ENCODE measurements around the gene SLAIN1. TPM values are rescaled to one million over a fixed set of nuclear protein-coding genes. Genes with fewer than 3 reads are reported as not detected.

SLAIN1 gene
- total RNA-seq, 3 donors from 2014 or later = 3.0 to 16.7 (median 15.1) TPM

DNA sequence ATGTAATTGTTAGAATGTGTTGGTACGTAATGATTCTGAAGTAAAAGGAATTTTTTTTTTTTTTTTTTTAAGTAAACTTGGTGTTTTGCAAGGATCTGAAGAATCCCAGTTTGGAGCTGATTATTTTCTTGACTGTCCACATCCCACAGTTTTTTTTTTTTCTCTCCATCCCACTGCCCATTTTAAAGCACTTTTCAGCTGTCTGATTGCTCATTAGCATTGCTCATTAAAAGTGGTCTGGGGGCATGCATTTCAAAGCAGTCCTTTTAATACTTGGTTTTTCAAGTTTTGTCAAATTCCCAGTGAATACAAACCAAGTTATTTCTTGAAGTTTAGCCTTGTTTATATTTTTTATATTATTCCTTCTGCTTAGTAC lies 44.1 kb downstream of the SLAIN1 start:
- Histone ChIP-seq H3K36me3 (no peaks in the 10 kb centered on the region), H3K4me1 (no peaks in the 10 kb centered on the region), H3K27me3 (no peaks in the 10 kb centered on the region), H3K27ac (no peak overlapping the region), H3K9me3 (no peaks in the 10 kb centered on the region), H3K4me3 (no peak overlapping the region)
- no peak for DNase-seq (ENCODE audit: low spot score in 2 of 2)
- intact Hi-C loops (cut with DNase I; ENCODE audit: low total_unique reads) = no loop called here
- TF ChIP-seq, protein P1, sequence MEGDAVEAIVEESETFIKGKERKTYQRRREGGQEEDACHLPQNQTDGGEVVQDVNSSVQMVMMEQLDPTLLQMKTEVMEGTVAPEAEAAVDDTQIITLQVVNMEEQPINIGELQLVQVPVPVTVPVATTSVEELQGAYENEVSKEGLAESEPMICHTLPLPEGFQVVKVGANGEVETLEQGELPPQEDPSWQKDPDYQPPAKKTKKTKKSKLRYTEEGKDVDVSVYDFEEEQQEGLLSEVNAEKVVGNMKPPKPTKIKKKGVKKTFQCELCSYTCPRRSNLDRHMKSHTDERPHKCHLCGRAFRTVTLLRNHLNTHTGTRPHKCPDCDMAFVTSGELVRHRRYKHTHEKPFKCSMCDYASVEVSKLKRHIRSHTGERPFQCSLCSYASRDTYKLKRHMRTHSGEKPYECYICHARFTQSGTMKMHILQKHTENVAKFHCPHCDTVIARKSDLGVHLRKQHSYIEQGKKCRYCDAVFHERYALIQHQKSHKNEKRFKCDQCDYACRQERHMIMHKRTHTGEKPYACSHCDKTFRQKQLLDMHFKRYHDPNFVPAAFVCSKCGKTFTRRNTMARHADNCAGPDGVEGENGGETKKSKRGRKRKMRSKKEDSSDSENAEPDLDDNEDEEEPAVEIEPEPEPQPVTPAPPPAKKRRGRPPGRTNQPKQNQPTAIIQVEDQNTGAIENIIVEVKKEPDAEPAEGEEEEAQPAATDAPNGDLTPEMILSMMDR (IDR thresholded peaks at IDR 0.05) = no peak
- no peak for TF ChIP-seq POLR2A (IDR thresholded peaks at IDR 0.05)
- no peak for TF ChIP-seq POLR2AphosphoS5 (IDR thresholded peaks at IDR 0.05)

DNA sequence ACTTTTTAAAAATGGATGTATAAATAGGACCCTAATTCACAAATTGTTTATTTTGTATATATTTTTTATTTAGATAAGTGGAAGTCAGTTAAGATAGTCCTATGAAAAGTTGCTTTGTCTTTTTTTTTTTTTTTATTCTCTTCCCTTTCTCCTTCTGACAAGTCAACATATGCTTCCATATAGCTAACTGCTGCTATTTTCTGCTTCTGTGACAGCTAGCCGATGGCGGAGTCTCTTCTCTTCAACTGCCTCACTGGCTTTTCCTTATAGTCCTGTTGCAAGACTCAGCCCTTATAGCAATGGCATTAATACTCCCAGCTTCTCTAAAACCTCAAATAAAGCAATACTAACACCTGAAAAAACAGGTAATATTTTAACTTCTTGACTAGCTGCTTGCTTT lies 45.3 kb downstream of the SLAIN1 start:
- intact Hi-C loops (cut with DNase I; ENCODE audit: low total_unique reads) = no loop called here
- Histone ChIP-seq H3K27me3 (no peaks in the 10 kb centered on the region), H3K9me3 (no peaks in the 10 kb centered on the region), H3K36me3 (no peaks in the 10 kb centered on the region), H3K4me1 (no peaks in the 10 kb centered on the region), H3K27ac (no peak overlapping the region), H3K4me3 (no peak overlapping the region)
- no peak for TF ChIP-seq POLR2AphosphoS5 (IDR thresholded peaks at IDR 0.05)
- TF ChIP-seq, protein P1 (IDR thresholded peaks at IDR 0.05) = no peak
- no peak for TF ChIP-seq POLR2A (IDR thresholded peaks at IDR 0.05)
- no peak for DNase-seq (ENCODE audit: low spot score in 2 of 2)

DNA sequence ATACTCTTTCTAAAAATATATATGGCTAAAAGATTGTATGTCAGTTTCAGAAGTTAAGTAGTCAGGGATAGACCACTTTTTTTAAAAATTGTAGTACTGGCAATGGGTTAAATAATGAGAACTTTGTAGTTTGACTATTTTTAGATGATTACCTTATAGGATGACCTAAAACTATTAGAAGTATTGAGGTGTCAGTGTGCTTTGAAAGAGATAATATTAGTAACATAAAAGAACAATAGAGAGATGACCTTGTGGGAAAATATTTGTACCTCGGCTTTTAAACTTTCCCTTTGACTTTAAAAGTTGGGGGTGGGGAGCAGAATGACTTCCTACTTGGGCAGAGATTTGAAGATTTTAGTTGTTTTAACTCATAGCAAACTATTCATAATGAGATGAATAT lies 48.3 kb downstream of the SLAIN1 start:
- H3K4me1 ChIP-seq = no peaks in the 10 kb centered on the region
- no peaks in the 10 kb centered on the region for H3K27me3 ChIP-seq
- H3K4me3 ChIP-seq = no peak overlapping the region
- DNase-seq (ENCODE audit: low spot score in 2 of 2) = no peak
- H3K36me3 ChIP-seq = no peaks in the 10 kb centered on the region
- intact Hi-C loops (cut with DNase I; ENCODE audit: low total_unique reads) = no loop called here
- TF ChIP-seq, protein P1 (IDR thresholded peaks at IDR 0.05) = no peak
- no peak for TF ChIP-seq POLR2AphosphoS5 (IDR thresholded peaks at IDR 0.05)
- TF ChIP-seq POLR2A (IDR thresholded peaks at IDR 0.05) = no peak
- no peaks in the 10 kb centered on the region for H3K9me3 ChIP-seq
- H3K27ac ChIP-seq = no peak overlapping the region

DNA sequence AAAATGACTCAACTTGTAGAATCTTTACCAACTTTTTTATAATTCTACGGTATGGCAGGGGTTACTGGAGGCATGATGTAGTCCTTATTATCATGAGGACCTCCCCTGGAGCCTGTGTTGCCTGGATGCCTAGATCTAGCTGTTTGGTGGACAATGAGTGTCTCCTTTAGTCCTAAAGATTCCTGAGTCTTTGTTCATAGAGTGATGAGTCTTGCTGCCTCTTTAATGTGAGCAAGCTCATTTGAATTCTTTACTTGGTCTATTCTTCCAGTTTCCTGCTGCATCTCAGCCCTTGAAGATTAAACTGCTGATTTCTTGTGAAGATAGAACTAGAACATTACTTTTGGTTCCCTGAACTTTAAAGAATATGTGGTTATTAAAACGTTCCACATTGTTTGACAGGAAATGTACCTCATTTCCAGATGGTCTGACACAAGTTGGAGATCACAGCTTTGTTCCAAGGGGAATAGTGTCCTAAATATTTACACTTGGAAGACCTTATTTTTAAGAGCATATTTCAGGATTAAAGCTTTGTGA lies 51.9 kb downstream of the SLAIN1 start:
- TF ChIP-seq POLR2A (IDR thresholded peaks at IDR 0.05) (no peak), POLR2AphosphoS5 (IDR thresholded peaks at IDR 0.05) (no peak)
- TF ChIP-seq, protein P1 (IDR thresholded peaks at IDR 0.05) = no peak
- DNase-seq (ENCODE audit: low spot score in 2 of 2) = no peak

DNA sequence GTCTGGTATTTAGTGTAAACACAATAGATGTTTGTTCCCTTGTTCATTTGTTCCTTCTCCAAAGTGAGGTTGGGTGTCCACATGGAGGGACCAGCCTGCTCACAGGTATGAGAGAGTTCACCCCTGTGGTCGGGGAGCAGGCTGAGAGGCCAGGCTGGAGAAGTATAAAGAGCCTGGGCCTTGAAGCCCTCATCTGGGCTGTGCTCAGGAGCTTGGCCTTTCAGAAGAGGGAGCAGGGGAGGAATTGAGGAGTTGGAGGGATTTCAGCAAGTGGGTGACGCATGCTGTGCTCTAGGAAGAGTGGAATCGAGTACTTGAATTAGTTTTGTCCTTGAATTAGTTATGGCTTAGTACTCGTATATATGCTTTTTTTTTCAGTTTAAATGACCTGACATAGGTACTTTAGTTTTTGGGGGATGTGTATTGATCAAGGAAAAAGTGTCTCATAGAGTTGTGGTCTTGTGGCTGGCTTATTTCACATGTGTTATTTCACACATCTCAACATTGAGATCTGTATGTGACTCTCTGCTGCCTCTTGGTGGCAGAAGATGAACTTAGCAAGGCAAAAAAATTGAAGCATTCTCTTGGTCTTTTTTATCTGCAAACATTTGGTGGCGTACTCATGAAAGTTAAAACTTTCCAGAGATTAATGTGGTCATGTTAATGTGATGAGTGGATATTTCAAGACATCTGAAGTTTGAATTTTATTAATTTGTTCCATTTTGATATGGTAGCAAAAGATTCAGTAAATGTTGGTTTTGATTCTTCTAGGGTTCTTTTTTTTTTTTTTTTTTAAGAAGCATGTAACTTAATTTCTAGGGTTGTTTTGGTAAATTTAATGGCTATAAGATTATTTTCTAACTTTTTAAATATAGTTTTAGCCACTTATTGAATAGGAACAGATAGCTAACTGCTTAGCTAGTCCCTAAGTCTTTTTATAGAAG lies 54.3 kb downstream of the SLAIN1 start:
- TF ChIP-seq, protein P1 (IDR thresholded peaks at IDR 0.05) = peak in 2 of 3 donors; percentile 59 to 62
- no peak for TF ChIP-seq POLR2A (IDR thresholded peaks at IDR 0.05)
- Histone ChIP-seq H3K27ac (no peak overlapping the region), H3K9me3 (no peaks in the 10 kb centered on the region), H3K4me1 (no peaks in the 10 kb centered on the region), H3K27me3 (no peaks in the 10 kb centered on the region), H3K4me3 (no peak overlapping the region), H3K36me3 (no peaks in the 10 kb centered on the region)
- intact Hi-C loops (cut with DNase I; ENCODE audit: low total_unique reads) = no loop called here
- no peak for DNase-seq (ENCODE audit: low spot score in 2 of 2)

More for the DNA sequence above, 51.9 kb downstream of the SLAIN1 start:
- H3K27ac ChIP-seq = no peak overlapping the region
- no peaks in the 10 kb centered on the region for H3K9me3 ChIP-seq
- no peaks in the 10 kb centered on the region for H3K27me3 ChIP-seq
- no peaks in the 10 kb centered on the region for H3K4me1 ChIP-seq
- no peak overlapping the region for H3K4me3 ChIP-seq
- intact Hi-C loops (cut with DNase I; ENCODE audit: low total_unique reads) = no loop called here
- no peaks in the 10 kb centered on the region for H3K36me3 ChIP-seq
